HepG2 (cell line): ENCODE results near the gene FAM111A. TPM values are rescaled to one million over a fixed set of nuclear protein-coding genes. Genes with fewer than 3 reads are reported as not detected.
A peak's percentile ranks its signal among the peaks of the same experiment; 100 is the strongest.

Experiments
- CBX2 ChIP-seq, 2 experiments: fragments of 200-600 bp in 1 of 2; sonication (generic); formaldehyde crosslinking in 1 of 2; IDR thresholded peaks; 2 replicates each; pipeline versions ENCODE4 v1.7.0 to v1.8.1; 2018 to 2022; ENCODE audit warnings: low read depth in 2 of 2, low read length in 1 of 2, mild to moderate bottlenecking in 1 of 2, missing genetic modification reagents in 1 of 2
- CENPT ChIP-seq: sonication (generic); formaldehyde crosslinking; IDR thresholded peaks from 2 replicates; pipeline ENCODE4 v1.8.0; 2022; ENCODE audit warnings: low read depth, mild to moderate bottlenecking, moderate library complexity, missing genetic modification reagents
- FIP1L1 ChIP-seq: fragments of 200-400 bp; formaldehyde crosslinking; IDR thresholded peaks from 2 replicates; pipeline ENCODE4 v1.6.1; 2018; ENCODE audit warnings: low read depth, mild to moderate bottlenecking, low read length, moderate library complexity, borderline replicate concordance; ENCODE audit not compliant: insufficient read depth
- FOXA3 ChIP-seq: IDR thresholded peaks from 2 replicates; pipeline ENCODE4 v1.6.1; 2016; ENCODE audit warnings: missing genetic modification reagents, missing compliant biosample characterization
- HOXA9 ChIP-seq: sonication (generic); formaldehyde crosslinking; IDR thresholded peaks from 2 replicates; pipeline ENCODE4 v1.8.1; 2022; ENCODE audit warnings: missing genetic modification reagents, mild to moderate bottlenecking, moderate library complexity, borderline replicate concordance
- KLF12 ChIP-seq: sonication (generic); formaldehyde crosslinking; IDR thresholded peaks from 2 replicates; pipeline ENCODE4 v1.4.0; 2020; ENCODE audit warnings: missing genetic modification reagents, borderline replicate concordance
- LCORL ChIP-seq, 2 experiments: fragments of 450-650 bp in 1 of 2; sonication (generic) in 1 of 2; formaldehyde crosslinking in 1 of 2; IDR thresholded peaks; 2 replicates each; pipeline versions ENCODE4 v1.5.0 to v1.6.1; 2017 to 2020; ENCODE audit warnings: antibody characterized with exemption in 1 of 2, missing genetic modification reagents in 1 of 2
- NFKBIZ ChIP-seq: IDR thresholded peaks from 2 replicates; pipeline ENCODE4 v1.6.1; 2018; ENCODE audit warnings: missing genetic modification reagents, missing compliant biosample characterization
- RBFOX2 ChIP-seq: fragments of 200-400 bp; formaldehyde crosslinking; IDR thresholded peaks from 2 replicates; pipeline ENCODE4 v1.6.1; 2017; ENCODE audit warnings: low read depth, mild to moderate bottlenecking, low read length
- SMARCC2 ChIP-seq: fragments of 450-650 bp; IDR thresholded peaks from 2 replicates; pipeline ENCODE4 v1.6.1; 2017; ENCODE audit warnings: antibody characterized with exemption, mild to moderate bottlenecking
- ZBTB7A ChIP-seq: sonication (generic); formaldehyde crosslinking; IDR thresholded peaks from 2 replicates; pipeline ENCODE4 v1.8.0; 2022; ENCODE audit warnings: mild to moderate bottlenecking, missing genetic modification reagents
- ZIK1 ChIP-seq: sonication (generic); formaldehyde crosslinking; IDR thresholded peaks from 2 replicates; pipeline ENCODE4 v1.5.0; 2020; ENCODE audit warnings: mild to moderate bottlenecking, low read depth, missing genetic modification reagents, borderline replicate concordance
- ZNF10 ChIP-seq: sonication (generic); formaldehyde crosslinking; IDR thresholded peaks from 2 replicates; pipeline ENCODE4 v1.4.0; 2020; ENCODE audit warnings: mild to moderate bottlenecking, low read depth, missing genetic modification reagents, borderline replicate concordance
- ZNF256 ChIP-seq: sonication (generic); formaldehyde crosslinking; conservative IDR thresholded peaks from 2 replicates; pipeline ENCODE4 v1.4.0; 2020; ENCODE audit warnings: missing genetic modification reagents
- ZNF335 ChIP-seq: sonication (generic); formaldehyde crosslinking; IDR thresholded peaks from 2 replicates; pipeline ENCODE4 v1.4.0; 2020; ENCODE audit warnings: missing genetic modification reagents
- ZNF546 ChIP-seq: sonication (generic); formaldehyde crosslinking; conservative IDR thresholded peaks from 2 replicates; pipeline ENCODE4 v1.8.1; 2023; ENCODE audit warnings: mild to moderate bottlenecking, missing genetic modification reagents
- ZNF879 ChIP-seq: sonication (generic); formaldehyde crosslinking; IDR thresholded peaks from 2 replicates; pipeline ENCODE4 v1.8.1; 2023; ENCODE audit warnings: missing genetic modification reagents
- polyA plus RNA-seq, 8 experiments: library from polyadenylated mRNA; depleted of rRNA in 3 of 8; stranded (reverse) in 7 of 8; unstranded in 1 of 8; fragments of >200 nt; fragmentation: Illumina TruSeq in 4 of 8; extraction: Trizol in 4 of 8; gene quantifications; 2 replicates each; pipeline versions ENCODE4 v1.2.1 to v1.2.3, GENCODE V29; 2011 to 2016; ENCODE audit warnings: low read depth in 4 of 8, missing spikeins in 1 of 8, mixed read lengths in 1 of 8; ENCODE audit not compliant: insufficient read depth in 1 of 8
- total RNA-seq, 5 experiments: library from RNA; depleted of rRNA; stranded (reverse); fragments of >200 nt; fragmentation: Illumina TruSeq; extraction: Trizol; gene quantifications; 2 replicates each; pipeline ENCODE4 v1.2.3, GENCODE V29; 2016; ENCODE audit warnings: low read depth in 1 of 5
- TF ChIP-seq, protein P1 (sequence below): conservative IDR thresholded peaks from 2 replicates; pipeline ENCODE4 v1.6.1; 2018; ENCODE audit warnings: missing genetic modification reagents
- TF ChIP-seq, protein P2 (sequence below): IDR thresholded peaks from 2 replicates; pipeline ENCODE4 v1.6.1; 2016; ENCODE audit warnings: missing genetic modification reagents, missing compliant biosample characterization
- TF ChIP-seq, protein P3 (sequence below): IDR thresholded peaks from 2 replicates; pipeline ENCODE4 v1.6.1; 2016
- TF ChIP-seq, protein P4 (sequence below): sonication (generic); formaldehyde crosslinking; IDR thresholded peaks from 2 replicates; pipeline ENCODE4 v1.4.0; 2020; ENCODE audit warnings: mild to moderate bottlenecking, missing genetic modification reagents
- TF ChIP-seq, protein P5 (sequence below): sonication (generic); formaldehyde crosslinking; IDR thresholded peaks from 2 replicates; pipeline ENCODE4 v1.8.1; 2023; ENCODE audit warnings: mild to moderate bottlenecking, moderate library complexity, missing genetic modification reagents

Gene FAM111A
- total and polyA plus RNA-seq, 2 of the 13 experiments (the other 11 are each of a cell fraction or from before 2014, with no cell fraction given) = 3.2 to 13.5 TPM

DNA sequence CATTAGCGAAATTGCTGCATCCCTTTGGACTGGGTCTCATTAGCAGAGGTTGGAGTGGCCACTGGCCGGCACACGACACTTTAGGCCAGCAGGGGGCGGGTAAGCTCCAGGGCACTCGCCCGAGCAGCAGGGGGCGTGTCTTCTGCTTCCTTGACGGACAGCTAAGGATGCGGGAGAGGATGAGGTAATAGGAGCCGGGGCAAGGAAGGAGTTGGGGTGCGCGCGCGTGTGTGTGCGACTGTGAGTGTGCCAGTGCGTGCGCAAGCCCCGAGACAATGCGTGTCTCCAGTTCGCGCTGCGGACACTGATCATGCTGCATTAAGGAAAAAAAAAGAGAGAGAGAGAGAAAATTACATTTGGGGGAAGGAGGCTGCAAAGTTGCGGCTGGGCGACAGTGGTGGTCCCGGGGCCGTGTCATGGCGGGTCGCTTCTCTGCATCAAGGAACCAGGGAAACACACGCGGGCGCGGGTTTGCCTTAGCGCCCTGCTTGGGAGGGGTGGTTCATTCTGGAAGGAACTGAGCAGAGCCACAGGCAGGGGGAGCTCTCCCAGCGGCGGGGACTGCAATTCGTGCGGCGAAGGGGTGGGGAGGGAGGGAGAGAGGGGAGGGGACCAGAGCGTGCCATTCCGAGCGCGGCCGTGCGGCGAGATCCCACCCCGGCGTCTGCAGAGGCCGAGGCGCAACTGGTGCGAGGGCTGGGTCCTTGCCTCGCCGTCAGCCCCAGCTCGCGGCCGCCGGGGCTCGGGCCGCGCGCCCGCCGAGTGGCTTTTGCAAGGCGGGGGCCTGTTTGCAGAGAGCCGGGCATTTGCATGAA is 29.1 kb downstream of the FAM111A start, which contains the start of gene DTX4 (continued):
- TF ChIP-seq, protein P1, sequence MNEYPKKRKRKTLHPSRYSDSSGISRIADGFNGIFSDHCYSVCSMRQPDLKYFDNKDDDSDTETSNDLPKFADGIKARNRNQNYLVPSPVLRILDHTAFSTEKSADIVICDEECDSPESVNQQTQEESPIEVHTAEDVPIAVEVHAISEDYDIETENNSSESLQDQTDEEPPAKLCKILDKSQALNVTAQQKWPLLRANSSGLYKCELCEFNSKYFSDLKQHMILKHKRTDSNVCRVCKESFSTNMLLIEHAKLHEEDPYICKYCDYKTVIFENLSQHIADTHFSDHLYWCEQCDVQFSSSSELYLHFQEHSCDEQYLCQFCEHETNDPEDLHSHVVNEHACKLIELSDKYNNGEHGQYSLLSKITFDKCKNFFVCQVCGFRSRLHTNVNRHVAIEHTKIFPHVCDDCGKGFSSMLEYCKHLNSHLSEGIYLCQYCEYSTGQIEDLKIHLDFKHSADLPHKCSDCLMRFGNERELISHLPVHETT (CRISPR knock-in tag) = 0 out of 2 replicates have a peak, but pooled peaks have one; percentile 48
- TF ChIP-seq HOXA9 (CRISPR knock-in tag) (no peak), NFKBIZ (CRISPR knock-in tag) (no peak), RBFOX2 (peak; percentile 33; the same call in 1 of the 2 replicates), SMARCC2 (no peak), ZIK1 (CRISPR knock-in tag) (no peak; the same call in 1 of the 2 replicates), ZNF10 (CRISPR knock-in tag) (no peak), LCORL (IDR thresholded peaks at IDR 0.05) (no peak), LCORL (CRISPR knock-in tag; IDR thresholded peaks at IDR 0.05) (peak; percentile 13; the same call in 1 of the 2 replicates), ZBTB7A (CRISPR knock-in tag) (no peak), ZNF546 (CRISPR knock-in tag) (no peak), CENPT (CRISPR knock-in tag) (no peak), CBX2 (IDR thresholded peaks at IDR 0.05; ENCODE audit: low read depth, low read length) (no peak), CBX2 (CRISPR knock-in tag; IDR thresholded peaks at IDR 0.05; ENCODE audit: low read depth) (no peak), ZNF256 (CRISPR knock-in tag) (no peak), ZNF335 (CRISPR knock-in tag) (no peak), FOXA3 (CRISPR knock-in tag) (peak; percentile 21; the same call in 1 of the 2 replicates), KLF12 (CRISPR knock-in tag) (no peak), ZNF879 (no peak), FIP1L1 (no peak)
- TF ChIP-seq, protein P2, sequence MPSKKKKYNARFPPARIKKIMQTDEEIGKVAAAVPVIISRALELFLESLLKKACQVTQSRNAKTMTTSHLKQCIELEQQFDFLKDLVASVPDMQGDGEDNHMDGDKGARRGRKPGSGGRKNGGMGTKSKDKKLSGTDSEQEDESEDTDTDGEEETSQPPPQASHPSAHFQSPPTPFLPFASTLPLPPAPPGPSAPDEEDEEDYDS (CRISPR knock-in tag) = 0 out of 2 replicates have a peak, but pooled peaks have one; percentile 4
- TF ChIP-seq, protein P3, sequence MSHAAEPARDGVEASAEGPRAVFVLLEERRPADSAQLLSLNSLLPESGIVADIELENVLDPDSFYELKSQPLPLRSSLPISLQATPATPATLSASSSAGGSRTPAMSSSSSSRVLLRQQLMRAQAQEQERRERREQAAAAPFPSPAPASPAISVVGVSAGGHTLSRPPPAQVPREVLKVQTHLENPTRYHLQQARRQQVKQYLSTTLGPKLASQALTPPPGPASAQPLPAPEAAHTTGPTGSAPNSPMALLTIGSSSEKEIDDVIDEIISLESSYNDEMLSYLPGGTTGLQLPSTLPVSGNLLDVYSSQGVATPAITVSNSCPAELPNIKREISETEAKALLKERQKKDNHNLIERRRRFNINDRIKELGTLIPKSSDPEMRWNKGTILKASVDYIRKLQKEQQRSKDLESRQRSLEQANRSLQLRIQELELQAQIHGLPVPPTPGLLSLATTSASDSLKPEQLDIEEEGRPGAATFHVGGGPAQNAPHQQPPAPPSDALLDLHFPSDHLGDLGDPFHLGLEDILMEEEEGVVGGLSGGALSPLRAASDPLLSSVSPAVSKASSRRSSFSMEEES (CRISPR knock-in tag) = no peak
- TF ChIP-seq, protein P4, sequence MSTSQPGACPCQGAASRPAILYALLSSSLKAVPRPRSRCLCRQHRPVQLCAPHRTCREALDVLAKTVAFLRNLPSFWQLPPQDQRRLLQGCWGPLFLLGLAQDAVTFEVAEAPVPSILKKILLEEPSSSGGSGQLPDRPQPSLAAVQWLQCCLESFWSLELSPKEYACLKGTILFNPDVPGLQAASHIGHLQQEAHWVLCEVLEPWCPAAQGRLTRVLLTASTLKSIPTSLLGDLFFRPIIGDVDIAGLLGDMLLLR = no peak
- TF ChIP-seq, protein P5, sequence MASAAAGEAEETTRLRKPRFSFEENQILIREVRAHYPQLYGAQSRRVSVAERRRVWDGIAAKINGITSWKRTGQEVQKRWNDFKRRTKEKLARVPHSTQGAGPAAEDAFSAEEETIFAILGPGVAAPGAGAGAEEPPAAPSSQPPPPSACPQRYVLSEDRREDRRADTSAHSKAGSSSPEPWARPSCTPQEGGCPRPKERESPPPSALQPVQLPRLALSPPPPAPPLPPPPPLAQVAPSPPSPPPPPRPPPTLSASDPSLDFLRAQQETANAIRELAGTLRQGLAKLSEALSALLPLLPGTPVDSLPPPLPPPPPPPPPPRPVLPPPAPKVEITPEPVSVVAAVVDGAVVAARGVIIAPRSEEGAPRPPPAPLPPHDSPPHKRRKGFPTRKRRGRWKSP (CRISPR knock-in tag) = peak; percentile 81
